ENCODE results near the gene PTDSS2.
A peak's percentile ranks its signal among the peaks of the same experiment; 100 is the strongest.

The PTDSS2 gene

GRCh38 chr11:529728-530411 lies 79.8 kb downstream of the PTDSS2 start:
- no peak for DNase-seq (ENCODE audit: low read depth in 4 of 4, low spot score in 1 of 4)

GRCh38 chr11:530960-531831 lies 81.1 kb downstream of the PTDSS2 start:
- DNase-seq (ENCODE audit: low read depth in 4 of 4, low spot score in 1 of 4), result no peak

- no peak for DNase-seq (ENCODE audit: low read depth in 4 of 4, low spot score in 1 of 4)
These were observed 81.9 kb downstream of the PTDSS2 start for GRCh38 chr11:531919-532526.

GRCh38 chr11:532527-532985 lies 82.5 kb downstream of the PTDSS2 start:
- DNase-seq (ENCODE audit: low read depth in 4 of 4, low spot score in 1 of 4), result no peak

GRCh38 chr11:532986-533585 lies 83.0 kb downstream of the PTDSS2 start:
- no peak for DNase-seq (ENCODE audit: low read depth in 4 of 4, low spot score in 1 of 4)

- DNase-seq (ENCODE audit: low read depth in 4 of 4, low spot score in 1 of 4), result no peak
These were observed 83.7 kb downstream of the PTDSS2 start for GRCh38 chr11:533586-534395.

- peak in 1 of 4 experiments; percentile 18 for DNase-seq (ENCODE audit: low read depth in 4 of 4, low spot score in 1 of 4)
These were observed 84.5 kb downstream of the PTDSS2 start for GRCh38 chr11:534396-535209.

GRCh38 chr11:535210-535518 lies 85.1 kb downstream of the PTDSS2 start:
- DNase-seq (ENCODE audit: low read depth in 4 of 4, low spot score in 1 of 4), result no peak

- DNase-seq (ENCODE audit: low read depth in 4 of 4, low spot score in 1 of 4), result peak; percentile 81 to 94 (median 90)
These were observed 85.7 kb downstream of the PTDSS2 start, which contains the start of gene HRAS for GRCh38 chr11:535519-536454. TSS of gene HRAS (minus strand) at chr11:535576.

GRCh38 chr11:536841-537621 lies 87.0 kb downstream of the PTDSS2 start, which contains the start of gene LRRC56:
TSS of gene LRRC56 (plus strand) at chr11:537527. CDS start at chr11:540685, 3,158 bp downstream.
- DNase-seq (ENCODE audit: low read depth in 4 of 4, low spot score in 1 of 4), result peak; percentile 64 to 84 (median 82)

GRCh38 chr11:537622-538430 lies 87.7 kb downstream of the PTDSS2 start:
- DNase-seq (ENCODE audit: low read depth in 4 of 4, low spot score in 1 of 4), result no peak

GRCh38 chr11:538431-539051 lies 88.5 kb downstream of the PTDSS2 start:
- no peak for DNase-seq (ENCODE audit: low read depth in 4 of 4, low spot score in 1 of 4)

- no peak for DNase-seq (ENCODE audit: low read depth in 4 of 4, low spot score in 1 of 4)
These were observed 89.9 kb downstream of the PTDSS2 start for GRCh38 chr11:539971-540481.

Measured in stimulated activated CD4-positive, alpha-beta T cell treated with anti-CD3 and anti-CD28 coated beads, Interleukin-1b, Interleukin-23, amount 100 ng/mL, for 24 hours (primary cell).